ENCODE results near the gene SERPINA5. TPM values are rescaled to one million over a fixed set of nuclear protein-coding genes. Genes with fewer than 3 reads are reported as not detected.

The SERPINA5 gene
- total RNA-seq, 1 experiment from 2014 or later: not detected

GRCh38 chr14:94570002-94570400 lies 11.2 kb upstream of the SERPINA5 start:
- Histone ChIP-seq H3K9me2 (ENCODE audit: insufficient read depth) (no peaks in the 10 kb centered on the region), H3K9me3 (ENCODE audit: insufficient read depth, low read depth) (no peaks in the 10 kb centered on the region), H3K36me3 (ENCODE audit: low read depth) (no peaks in the 10 kb centered on the region), H3K4me1 (replicated peaks; ENCODE audit: insufficient read depth) (no peaks in the 10 kb centered on the region), H3K79me2 (ENCODE audit: low read depth) (no peaks in the 10 kb centered on the region), H4K20me1 (ENCODE audit: insufficient read depth) (no peaks in the 10 kb centered on the region), H3K4me2 (no peak overlapping the region), H3K27me3 (ENCODE audit: insufficient read depth, low read depth) (no peaks in the 10 kb centered on the region), H3K27ac (no peak overlapping the region), H3F3A (ENCODE audit: insufficient read depth, low read depth) (no peaks in the 10 kb centered on the region), H2AFZ (no peak overlapping the region), H3K4me3 (no peak overlapping the region)
- intact Hi-C loops (cut with micrococcal nuclease; ENCODE audit: unreplicated experiment): no loop called here
- DNase-seq: no peak
- TF ChIP-seq CTCF (conservative IDR thresholded peaks at IDR 0.05) (no peak), EZH2 (IDR thresholded peaks at IDR 0.05; ENCODE audit: low read depth) (no peak)
- POLR2A ChIA-PET (ENCODE audit: unreplicated experiment): no interaction called here
- no TSS peak for BruUV-seq (replicated peaks)
- CTCF ChIA-PET: no interaction called here

DNA sequence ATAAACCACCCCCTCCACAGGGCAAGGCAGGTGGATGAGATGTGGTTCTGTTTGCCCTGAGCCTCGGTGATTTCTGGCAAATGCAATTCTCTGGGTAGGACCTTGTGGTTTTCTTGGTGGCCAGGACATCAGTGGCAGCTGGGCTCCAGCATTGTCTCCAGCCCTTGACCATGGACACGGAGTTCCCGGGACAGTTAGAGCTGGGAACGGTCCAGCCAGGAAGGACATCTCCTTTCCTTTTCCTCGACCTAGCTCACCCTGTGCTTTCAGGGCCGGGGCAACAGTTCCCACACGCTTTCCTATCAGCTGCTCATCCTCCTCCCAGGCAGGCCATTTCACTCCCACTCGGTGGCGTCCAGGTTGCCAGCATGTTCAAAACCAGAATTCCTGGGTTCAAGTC lies 10.8 kb upstream of the SERPINA5 start:
- Histone ChIP-seq H3K4me3 (no peak overlapping the region), H3K27ac (no peak overlapping the region), H3K79me2 (ENCODE audit: low read depth) (no peaks in the 10 kb centered on the region), H3K9me3 (ENCODE audit: insufficient read depth, low read depth) (no peaks in the 10 kb centered on the region), H3K27me3 (ENCODE audit: insufficient read depth, low read depth) (no peaks in the 10 kb centered on the region), H3K4me1 (replicated peaks; ENCODE audit: insufficient read depth) (no peaks in the 10 kb centered on the region), H3F3A (ENCODE audit: insufficient read depth, low read depth) (no peaks in the 10 kb centered on the region), H4K20me1 (ENCODE audit: insufficient read depth) (no peaks in the 10 kb centered on the region), H3K36me3 (ENCODE audit: low read depth) (no peaks in the 10 kb centered on the region), H3K9me2 (ENCODE audit: insufficient read depth) (no peaks in the 10 kb centered on the region), H3K4me2 (no peak overlapping the region), H2AFZ (no peak overlapping the region)
- no peak for DNase-seq
- intact Hi-C loops (cut with micrococcal nuclease; ENCODE audit: unreplicated experiment): no loop called here
- no TSS peak for BruUV-seq (replicated peaks)
- POLR2A ChIA-PET (ENCODE audit: unreplicated experiment): no interaction called here
- TF ChIP-seq CTCF (conservative IDR thresholded peaks at IDR 0.05) (no peak), EZH2 (IDR thresholded peaks at IDR 0.05; ENCODE audit: low read depth) (no peak)
- CTCF ChIA-PET: no interaction called here

DNA sequence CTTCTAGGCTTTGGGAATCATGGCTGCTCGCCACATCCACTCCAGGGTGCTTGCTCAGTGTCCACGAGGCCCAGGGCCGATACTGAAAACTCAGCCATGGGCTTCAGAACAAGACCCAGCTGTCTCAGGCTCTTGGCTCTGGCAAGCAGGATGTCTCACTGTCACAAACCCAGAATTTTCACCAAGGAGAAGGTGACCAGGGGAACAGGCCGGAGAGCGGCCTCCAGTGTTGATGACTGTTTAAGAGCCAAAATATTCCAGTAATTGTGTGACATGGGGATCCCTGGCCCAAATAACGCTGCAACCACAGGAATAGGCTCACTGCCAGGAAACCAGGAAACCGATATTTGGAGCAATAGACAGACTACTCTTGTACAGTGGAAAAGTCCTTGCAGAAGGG lies 9.8 kb upstream of the SERPINA5 start:
- ChIA-PET POLR2A (ENCODE audit: unreplicated experiment) (no interaction called here), CTCF (no interaction called here)
- Histone ChIP-seq H2AFZ (no peak overlapping the region), H3K4me3 (no peak overlapping the region), H3K27ac (no peak overlapping the region), H3K79me2 (ENCODE audit: low read depth) (no peaks in the 10 kb centered on the region), H3K4me2 (no peak overlapping the region), H3K4me1 (replicated peaks; ENCODE audit: insufficient read depth) (no peaks in the 10 kb centered on the region), H3K9me2 (ENCODE audit: insufficient read depth) (no peaks in the 10 kb centered on the region), H3F3A (ENCODE audit: insufficient read depth, low read depth) (no peaks in the 10 kb centered on the region), H3K27me3 (ENCODE audit: insufficient read depth, low read depth) (no peaks in the 10 kb centered on the region), H4K20me1 (ENCODE audit: insufficient read depth) (no peaks in the 10 kb centered on the region), H3K36me3 (ENCODE audit: low read depth) (no peaks in the 10 kb centered on the region), H3K9me3 (ENCODE audit: insufficient read depth, low read depth) (no peaks in the 10 kb centered on the region)
- intact Hi-C loops (cut with micrococcal nuclease; ENCODE audit: unreplicated experiment): no loop called here
- no peak for TF ChIP-seq EZH2 (IDR thresholded peaks at IDR 0.05; ENCODE audit: low read depth)
- no peak for TF ChIP-seq CTCF (conservative IDR thresholded peaks at IDR 0.05)
- DNase-seq: no peak
- BruUV-seq (replicated peaks): no TSS peak

Data from PC-9 (cell line).